NT2/D1 (cell line): Measurements from ENCODE around the gene MAGI1.

Source experiments
- SUZ12 ChIP-seq: IDR thresholded peaks from 2 replicates; pipeline ENCODE4 v1.6.1; 2011; ENCODE audit not compliant: insufficient read length, insufficient read depth; ENCODE audit errors: extremely low read depth
- YY1 ChIP-seq: IDR thresholded peaks from 2 replicates; pipeline ENCODE4 v1.6.1; 2011; ENCODE audit not compliant: insufficient read length, insufficient read depth
- ZNF274 ChIP-seq: IDR thresholded peaks from 2 replicates; pipeline ENCODE4 v1.6.1; 2011; ENCODE audit warnings: mild to moderate bottlenecking, low read depth, low read length

GRCh38 chr3:65796676-65797075 lies 242.0 kb downstream of the MAGI1 start:
- TF ChIP-seq YY1: no peak
- no peak for TF ChIP-seq SUZ12
- TF ChIP-seq ZNF274: no peak
